ENCODE data around the gene CDH23. TPM values are rescaled to one million over a fixed set of nuclear protein-coding genes. Genes with fewer than 3 reads are reported as not detected.

Gene CDH23
- total and polyA plus RNA-seq, 9 of the 15 experiments (the other 6 are each of a cell fraction or from before 2014, with no cell fraction given): 0.18 to 1.2 (median 0.47) TPM

- Histone ChIP-seq H2AFZ (ENCODE audit: low read depth, low read length) (no peak overlapping the region), H3K27me3 (ENCODE audit: control insufficient read depth in 2 of 2, insufficient read depth in 2 of 2, low read length in 2 of 2) (no peaks in the 10 kb centered on the region), H3K9me3 (replicated peaks; ENCODE audit: control insufficient read depth, insufficient read depth, low read depth, low read length) (peaks cover 6% of the 10 kb centered on the region), H3K9me1 (ENCODE audit: control insufficient read depth, insufficient read depth, low read length) (no peaks in the 10 kb centered on the region), H3K9ac (ENCODE audit: insufficient read depth in 1 of 2, low read depth in 2 of 2, low read length in 2 of 2) (peak overlapping the region; percentile 81 to 88), H3K79me2 (ENCODE audit: control insufficient read depth, insufficient read depth, low read length) (peaks cover 66% of the 10 kb centered on the region), H3K4me1 (replicated peaks in 1 of 2; ENCODE audit: control insufficient read depth in 2 of 2, insufficient read depth in 2 of 2, low read length in 2 of 2) (peaks cover 34 to 35% of the 10 kb centered on the region in 2 experiments), H3K36me3 (ENCODE audit: control insufficient read depth, insufficient read depth, low read length) (peaks cover 33% of the 10 kb centered on the region), H3K4me3 (peak overlapping the region; percentile 69), H4K20me1 (replicated peaks; ENCODE audit: control insufficient read depth, insufficient read depth, low read length) (peaks cover 14% of the 10 kb centered on the region; the same call in 1 of the 2 replicates), H3K27ac (ENCODE audit: extremely low read depth, low read depth, low read length) (peak overlapping the region; percentile 86), H3K4me2 (ENCODE audit: insufficient read depth, low read length) (peak overlapping the region; percentile 92)
- WGBS (ENCODE audit: insufficient coverage, low coverage, missing lambda C conversion rate): 10% methylated on average over 17 of the region's 17 CpGs
- ATAC-seq (no peak), FAIRE-seq (no peak), DNase-seq (ENCODE audit: extremely low read depth in 1 of 4, low spot score in 3 of 4) (no peak)
- intact Hi-C loops (cut with micrococcal nuclease) (no loop called here), in situ Hi-C loops (cut with MboI) (no loop called here)
- BruUV-seq (replicated peaks): no TSS peak
- CTCF ChIA-PET (ENCODE audit: low intra/inter-chr PET ratio): no interaction called here
- POLR2A ChIA-PET: interaction anchor here (0.7 to 5.0 kb wide), 13 partner anchors 10 to 499 kb away, joined by 3 to 97 read pairs (median 7); no protein-coding TSS in a partner anchor
- TF ChIP-seq SMARCA5 (IDR thresholded peaks at IDR 0.05) (peak; percentile 81), ZNF778 (CRISPR knock-in tag; IDR thresholded peaks at IDR 0.05) (no peak), NR2C2 (CRISPR knock-in tag; IDR thresholded peaks at IDR 0.05) (0 out of 2 replicates have a peak, but pooled peaks have one; percentile 9), NR2C2 (tag; IDR thresholded peaks at IDR 0.05) (no peak), SREBF2 (CRISPR knock-in tag; IDR thresholded peaks at IDR 0.05) (no peak), TCF15 (CRISPR knock-in tag; IDR thresholded peaks at IDR 0.05) (no peak), HDAC8 (tag; IDR thresholded peaks at IDR 0.05) (0 out of 2 replicates have a peak, but pooled peaks have one; percentile 31), SIN3A (IDR thresholded peaks at IDR 0.05; ENCODE audit: borderline replicate concordance in 2 of 2, control insufficient read depth in 1 of 2, low read depth in 2 of 2, low read length in 2 of 2) (peak in 1 of 2 experiments; percentile 81; a peak in 1 of 4 replicates), PPARD (CRISPR knock-in tag; IDR thresholded peaks at IDR 0.05) (no peak), PTBP1 (IDR thresholded peaks at IDR 0.05; ENCODE audit: low read depth, low read length) (0 out of 2 replicates have a peak, but pooled peaks have one; percentile 61), MTA1 (IDR thresholded peaks at IDR 0.05; ENCODE audit: borderline replicate concordance) (peak; percentile 37; the same call in 1 of the 2 replicates), NKRF (IDR thresholded peaks at IDR 0.05; ENCODE audit: borderline replicate concordance) (peak; percentile 60; the same call in 1 of the 2 replicates), RBM34 (IDR thresholded peaks at IDR 0.05; ENCODE audit: borderline replicate concordance, insufficient read depth, low read length) (no peak), TFAP4 (CRISPR knock-in tag; IDR thresholded peaks at IDR 0.05; ENCODE audit: borderline replicate concordance) (peak; percentile 42), ZNF511 (CRISPR knock-in tag; IDR thresholded peaks at IDR 0.05) (peak; percentile 61; the same call in 1 of the 2 replicates), TFAM (CRISPR knock-in tag; conservative IDR thresholded peaks at IDR 0.05) (no peak), TRIM24 (IDR thresholded peaks at IDR 0.05) (peak in 1 of 2 experiments; percentile 32; a peak in 1 of 4 replicates), PHB2 (IDR thresholded peaks at IDR 0.05; ENCODE audit: low read depth) (0 out of 2 replicates have a peak, but pooled peaks have one; percentile 27), BCOR (IDR thresholded peaks at IDR 0.05) (peak; percentile 95), SMARCA4 (IDR thresholded peaks at IDR 0.05) (0 out of 2 replicates have a peak, but pooled peaks have one; percentile 28)
These were observed 452.8 kb downstream of the CDH23 start for GRCh38 chr10:71849461-71849908.
